Adrenal gland (tissue), 12 donors: ENCODE measurements around the gene CDYL. TPM values are rescaled to one million over a fixed set of nuclear protein-coding genes. Genes with fewer than 3 reads are reported as not detected.

Experiments
- DNase-seq, 7 donors: peaks; one replicate each; pipeline ENCODE4 v3.0.0-alpha.2; 2019 to 2020
- H3K27ac ChIP-seq, 5 donors: fragments of 200-600 bp; sonication (generic) in 4 of 5; 1 replicate in 3 of 5; 2 replicates in 2 of 5; pipeline versions ENCODE4 v1.5.1 to v1.8.0; 2016 to 2020; ENCODE audit warnings: mild to moderate bottlenecking in 1 of 5
- H3K27me3 ChIP-seq: fragments of 200-600 bp; 2 replicates; pipeline ENCODE4 v1.8.0; 2021
- H3K36me3 ChIP-seq, 2 donors: fragments of 200-600 bp; replicated peaks in 1 of 2; 1 replicate in 1 of 2; 2 replicates in 1 of 2; pipeline versions ENCODE4 v1.5.1 to v1.8.0; 2018 to 2022
- H3K4me1 ChIP-seq, 2 donors: fragments of 200-600 bp; replicated peaks in 1 of 2; 1 replicate in 1 of 2; 2 replicates in 1 of 2; pipeline versions ENCODE4 v1.5.1 to v1.8.0; 2018 to 2021
- H3K4me3 ChIP-seq, 4 donors: fragments of 200-600 bp; sonication (generic) in 3 of 4; one replicate each; pipeline ENCODE4 v1.5.1; 2016 to 2018
- H3K9me3 ChIP-seq, 3 donors: fragments of 200-600 bp; sonication (generic) in 1 of 3; replicated peaks in 1 of 3; 1 replicate in 2 of 3; 2 replicates in 1 of 3; pipeline versions ENCODE4 v1.5.1 to v1.8.0; 2016 to 2021
- CTCF ChIP-seq, 6 experiments: fragments of 450-650 bp in 4 of 6; fragments of 200-600 bp in 2 of 6; sonication (generic) in 1 of 6; IDR thresholded peaks; 1 replicate in 5 of 6; 2 replicates in 1 of 6; pipeline versions ENCODE4 v1.5.1 to v1.8.0; 2016 to 2021; ENCODE audit warnings: antibody characterized with exemption in 6 of 6, mild to moderate bottlenecking in 2 of 6, moderate library complexity in 1 of 6
- POLR2A ChIP-seq, 2 donors: fragments of 450-650 bp; IDR thresholded peaks; one replicate each; pipeline ENCODE4 v1.6.1; 2017; ENCODE audit warnings: antibody characterized with exemption in 2 of 2, mild to moderate bottlenecking in 2 of 2, moderate library complexity in 1 of 2
- WGBS, 4 donors: extraction: QIAGEN DNeasy Blood & Tissue Kit in 2 of 4; methylation state at CpG; one replicate each; pipeline versions ENCODE4 v1.1.5 to v1.1.7; 2013 to 2017; 5-methylcytosine and 5-hydroxymethylcytosine counted together
- intact Hi-C, 2 donors: fragments of 100-400 bp; cut with DNase I; formaldehyde crosslinking; loops; one replicate each; pipeline versions ENCODE4 v1.14.1 to v1.15.0; 2022 to 2023
- polyA plus RNA-seq, 3 donors: library from polyadenylated mRNA; stranded (reverse); fragments of 200-250 nt in 2 of 3; fragments of 350-450 nt in 1 of 3; fragmentation: Illumina TruSeq in 1 of 3; extraction: RNeasy Lipid Tissue Mini Kit (QIAGEN cat#74804) in 1 of 3; gene quantifications; one replicate each; pipeline ENCODE4 v1.2.3, GENCODE V29; 2013 to 2014
- total RNA-seq, 9 donors: library from RNA; depleted of rRNA in 4 of 9; stranded (reverse); fragments of >200 nt in 4 of 9; fragments of 120-200 nt in 1 of 9; fragmentation: NEBNext Ultra II Directional in 1 of 9; extraction: Animal tissue kit (Norgen Biotek cat#: 25700) in 1 of 9; gene quantifications; one replicate each; pipeline versions ENCODE4 v1.1.0 to v1.2.4, GENCODE V29; 2013 to 2023
- donor health status: healthy with polysubstance abuse.
- donor health status: Bipolar disorder and iron deficiency.
- donor health status: DM: yes; HTN: yes; CAD: no.
- donor health status: DM: no; HTN: no; CAD: no.
- donor health status: DM: no; HTN: no; CAD: no.
- donor health status: DM: yes; HTN: yes; CAD: no.

The CDYL gene
- total and polyA plus RNA-seq, 12 donors = 3.3 to 47.1 (median 24.8) TPM

- 97 to 100% (median 97%) methylated on average over 6 of the region's 6 CpGs for WGBS, 4 donors
- no peak overlapping the region for H3K4me3 ChIP-seq
- no peaks in the 10 kb centered on the region for H3K9me3 ChIP-seq
- intact Hi-C loops = no loop called here
- no peaks in the 10 kb centered on the region for H3K36me3 ChIP-seq
- no peak for TF ChIP-seq CTCF (IDR thresholded peaks at IDR 0.05)
- no peak for TF ChIP-seq POLR2A (IDR thresholded peaks at IDR 0.05)
- H3K4me1 ChIP-seq = peaks cover 6 to 33% of the 10 kb centered on the region in 2 donors
- H3K27ac ChIP-seq = no peak overlapping the region
- no peaks in the 10 kb centered on the region for H3K27me3 ChIP-seq
- no peak for DNase-seq
These were observed 32.2 kb downstream of the CDYL start for GRCh38 chr6:4808396-4808795.

GRCh38 chr6:4809999-4810918 is 34.1 kb downstream of the CDYL start:
- H3K36me3 ChIP-seq = no peaks in the 10 kb centered on the region
- no peaks in the 10 kb centered on the region for H3K9me3 ChIP-seq
- peaks cover 6 to 30% of the 10 kb centered on the region in 2 donors for H3K4me1 ChIP-seq
- H3K27ac ChIP-seq = no peak overlapping the region
- H3K4me3 ChIP-seq = no peak overlapping the region
- intact Hi-C loops = no loop called here
- no peak for DNase-seq
- H3K27me3 ChIP-seq = no peaks in the 10 kb centered on the region
- WGBS, 4 donors = 62 to 75% (median 69%) methylated on average over 5 of the region's 5 CpGs
- TF ChIP-seq CTCF (IDR thresholded peaks at IDR 0.05) (no peak), POLR2A (IDR thresholded peaks at IDR 0.05) (no peak)

GRCh38 chr6:4812068-4812467 is 35.9 kb downstream of the CDYL start:
- Histone ChIP-seq H3K4me3 (no peak overlapping the region), H3K4me1 (peaks cover 6 to 27% of the 10 kb centered on the region in 2 donors), H3K36me3 (no peaks in the 10 kb centered on the region), H3K9me3 (no peaks in the 10 kb centered on the region), H3K27ac (no peak overlapping the region), H3K27me3 (no peaks in the 10 kb centered on the region)
- intact Hi-C loops = no loop called here
- TF ChIP-seq POLR2A (IDR thresholded peaks at IDR 0.05) (no peak), CTCF (IDR thresholded peaks at IDR 0.05) (no peak)
- 25 to 51% (median 34%) methylated on average over 4 of the region's 4 CpGs for WGBS, 4 donors
- DNase-seq = no peak

GRCh38 chr6:4813055-4813454 is 36.9 kb downstream of the CDYL start:
- Histone ChIP-seq H3K27ac (no peak overlapping the region), H3K36me3 (no peaks in the 10 kb centered on the region), H3K4me3 (no peak overlapping the region), H3K9me3 (no peaks in the 10 kb centered on the region), H3K27me3 (no peaks in the 10 kb centered on the region), H3K4me1 (peaks cover 6 to 31% of the 10 kb centered on the region in 2 donors)
- DNase-seq = no peak
- no peak for TF ChIP-seq CTCF (IDR thresholded peaks at IDR 0.05)
- TF ChIP-seq POLR2A (IDR thresholded peaks at IDR 0.05) = no peak
- WGBS, 4 donors = 94 to 99% (median 97%) methylated on average over 8 of the region's 8 CpGs
- intact Hi-C loops = no loop called here
